HEK293T (cell line): Measurements from ENCODE around the gene SLC25A38.
A peak's percentile ranks its signal among the peaks of the same experiment; 100 is the strongest.

ENCODE experiments used
- CTCF ChIA-PET: fragments of 350-600 bp; formaldehyde crosslinking; extraction: SDS; loops from one replicate; lab custom pipeline; 2021; ENCODE audit warnings: antibody characterized with exemption, inconsistent platforms; lab: Yijun Ruan, JAX
- POLR2A ChIA-PET: fragments of 350-600 bp; formaldehyde crosslinking; extraction: SDS; loops from one replicate; lab custom pipeline; 2020; ENCODE audit warnings: antibody characterized with exemption, inconsistent platforms; lab: Yijun Ruan, JAX
- DNase-seq: peaks from one replicate; pipeline ENCODE4 v3.0.0; 2012; ENCODE audit warnings: mixed read lengths; ENCODE audit errors: extremely low spot score
- ARNT ChIP-seq: fragments of 450-650 bp; IDR thresholded peaks from 2 replicates; pipeline ENCODE4 v1.6.1; 2017; ENCODE audit warnings: mild to moderate bottlenecking
- BHLHE40 ChIP-seq: fragments of 450-650 bp; IDR thresholded peaks from 2 replicates; pipeline ENCODE4 v1.6.1; 2016; ENCODE audit warnings: mild to moderate bottlenecking, moderate library complexity, borderline replicate concordance
- CTBP1 ChIP-seq: fragments of 450-650 bp; IDR thresholded peaks from 2 replicates; pipeline ENCODE4 v1.6.1; 2016; ENCODE audit warnings: borderline replicate concordance
- ELF4 ChIP-seq: fragments of 450-650 bp; IDR thresholded peaks from 2 replicates; pipeline ENCODE4 v1.6.1; 2017; ENCODE audit warnings: antibody characterized with exemption
- FOXA1 ChIP-seq: fragments of 450-650 bp; IDR thresholded peaks from 2 replicates; pipeline ENCODE4 v1.6.1; 2016; ENCODE audit warnings: mild to moderate bottlenecking
- FOXK2 ChIP-seq: fragments of 450-650 bp; IDR thresholded peaks from 2 replicates; pipeline ENCODE4 v1.6.1; 2016; ENCODE audit warnings: mild to moderate bottlenecking
- FOXM1 ChIP-seq: fragments of 450-650 bp; IDR thresholded peaks from 2 replicates; pipeline ENCODE4 v1.6.1; 2017; ENCODE audit warnings: mild to moderate bottlenecking, borderline replicate concordance
- HDGF ChIP-seq: fragments of 450-650 bp; IDR thresholded peaks from 2 replicates; pipeline ENCODE4 v1.6.1; 2017; ENCODE audit warnings: antibody characterized with exemption, borderline replicate concordance
- L3MBTL2 ChIP-seq: fragments of 450-650 bp; conservative IDR thresholded peaks from 2 replicates; pipeline ENCODE4 v1.6.1; 2016; ENCODE audit warnings: mild to moderate bottlenecking
- LEF1 ChIP-seq: fragments of 450-650 bp; IDR thresholded peaks from 2 replicates; pipeline ENCODE4 v1.6.1; 2017; ENCODE audit warnings: mild to moderate bottlenecking, borderline replicate concordance
- NFRKB ChIP-seq: fragments of 450-650 bp; IDR thresholded peaks from 2 replicates; pipeline ENCODE4 v1.6.1; 2016; ENCODE audit warnings: mild to moderate bottlenecking, moderate library complexity
- PKNOX1 ChIP-seq: fragments of 450-650 bp; IDR thresholded peaks from 2 replicates; pipeline ENCODE4 v1.6.1; 2016
- SP1 ChIP-seq: fragments of 450-650 bp; IDR thresholded peaks from 2 replicates; pipeline ENCODE4 v1.6.1; 2017
- SUZ12 ChIP-seq: fragments of 450-650 bp; IDR thresholded peaks from 2 replicates; pipeline ENCODE4 v1.6.1; 2016; ENCODE audit warnings: mild to moderate bottlenecking
- TARDBP ChIP-seq: fragments of 450-650 bp; IDR thresholded peaks from 2 replicates; pipeline ENCODE4 v1.6.1; 2016
- ZNF384 ChIP-seq: fragments of 450-650 bp; IDR thresholded peaks from 2 replicates; pipeline ENCODE4 v1.6.1; 2016

SLC25A38 gene

GRCh38 chr3:39384665-39385000, 1.5 kb downstream of the SLC25A38 start:
- ChIA-PET CTCF (no interaction called here), POLR2A (interaction anchor here (0.7 to 1.0 kb wide), 2 partner anchors 22 to 42 kb away, joined by 3 to 6 read pairs; partner anchors contain the start of gene RPSA)
- no peak for TF ChIP-seq FOXM1
- TF ChIP-seq LEF1: no peak
- TF ChIP-seq TARDBP: no peak
- no peak for TF ChIP-seq SUZ12
- TF ChIP-seq ZNF384: peak; percentile 4; the same call in 1 of the 2 replicates
- TF ChIP-seq FOXK2: no peak
- DNase-seq: no peak

DNA sequence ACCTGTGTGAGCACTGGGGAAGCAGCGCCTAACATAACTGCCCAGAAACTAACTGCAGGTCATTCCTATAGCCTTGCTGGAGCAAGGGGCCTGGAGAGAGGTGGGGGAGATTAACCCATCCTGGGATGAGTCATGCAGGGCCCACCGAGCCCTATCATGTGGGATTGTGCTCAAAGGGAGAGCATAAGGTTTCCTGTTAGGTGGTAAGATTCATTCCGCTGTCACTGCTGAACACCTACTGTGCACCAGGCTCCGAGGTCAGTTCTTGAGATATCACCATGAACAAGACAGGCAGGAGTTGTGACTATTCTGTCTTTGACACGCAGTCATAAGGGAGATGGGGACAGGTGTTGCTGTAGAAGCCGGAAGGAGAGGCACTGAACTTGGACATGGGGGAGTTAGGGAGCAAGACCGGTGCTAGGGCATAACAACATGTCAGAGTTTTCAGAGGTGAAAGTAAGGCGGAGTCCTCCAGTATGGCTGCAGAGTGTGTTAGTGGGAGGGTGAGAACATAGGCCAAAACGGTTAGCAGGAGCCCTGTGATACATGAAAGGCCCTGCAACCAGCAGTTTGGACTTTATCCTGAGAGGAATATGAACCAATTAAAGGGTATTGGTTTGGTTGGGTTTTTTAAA, 2.4 kb downstream of the SLC25A38 start:
- CTCF ChIA-PET: interaction anchor here (0.7 kb wide), 1 partner anchor 14 kb away, joined by 3 read pairs; no protein-coding TSS in a partner anchor
- no peak for TF ChIP-seq ARNT
- no peak for TF ChIP-seq FOXK2
- TF ChIP-seq FOXA1: no peak
- no peak for TF ChIP-seq ZNF384
- no peak for TF ChIP-seq LEF1
- TF ChIP-seq PKNOX1: no peak
- no peak for DNase-seq
- POLR2A ChIA-PET: interaction anchor here (1.7 kb wide), 1 partner anchor 20 kb away, joined by 4 read pairs; no protein-coding TSS in a partner anchor

DNA sequence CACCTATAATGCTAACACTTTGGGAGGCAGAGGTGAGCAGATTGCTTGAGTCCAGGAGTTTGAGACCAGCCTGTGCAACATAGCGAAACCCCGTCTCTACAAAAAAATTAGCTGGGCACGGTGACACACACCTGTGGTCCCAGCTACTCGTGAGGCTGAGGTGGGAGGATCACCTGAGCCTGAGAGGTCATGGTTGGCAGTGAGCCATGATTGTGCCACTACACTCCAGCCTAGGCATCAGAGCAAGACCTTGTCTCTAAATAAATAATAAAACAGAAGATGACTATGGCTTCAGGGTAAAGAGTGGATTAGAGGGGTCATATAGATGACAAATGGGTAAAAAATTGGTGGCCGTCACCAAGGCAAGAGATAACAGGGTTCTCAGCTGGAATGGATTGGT, 3.1 kb downstream of the SLC25A38 start:
- CTCF ChIA-PET: no interaction called here

DNA sequence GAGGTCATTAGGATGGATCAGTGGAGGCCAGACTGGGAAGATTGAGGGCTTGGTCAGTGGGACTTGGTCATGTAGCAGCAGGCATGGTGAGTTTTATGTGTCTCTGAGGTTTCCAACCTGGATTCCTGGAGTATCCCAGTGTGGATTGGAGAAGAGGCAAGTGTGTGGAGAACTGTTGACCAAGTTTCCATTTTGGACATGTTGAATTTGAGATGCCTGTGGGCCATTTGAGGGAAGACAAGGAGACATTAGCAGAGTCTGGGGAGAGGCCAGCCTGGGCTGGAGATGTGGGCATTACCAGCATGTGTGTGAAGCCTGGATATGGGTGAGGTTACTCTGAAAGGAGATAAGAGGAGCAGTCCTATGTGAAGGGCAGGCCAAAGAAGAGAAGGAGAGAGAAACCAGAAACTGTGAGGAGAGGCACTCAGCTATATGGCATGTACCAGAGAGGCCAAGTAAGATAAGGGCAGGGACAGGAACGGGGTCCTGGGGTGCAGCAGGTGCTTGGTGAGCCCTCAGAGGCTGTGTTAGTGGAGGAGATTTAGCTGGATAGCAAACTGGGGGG, 4.3 kb downstream of the SLC25A38 start:
- ChIA-PET POLR2A (interaction anchor here (1.9 kb wide), 1 partner anchor 20 kb away, joined by 5 read pairs; no protein-coding TSS in a partner anchor), CTCF (no interaction called here)
- DNase-seq: no peak
- no peak for TF ChIP-seq L3MBTL2
- TF ChIP-seq FOXK2: no peak
- no peak for TF ChIP-seq HDGF
- no peak for TF ChIP-seq FOXA1
- TF ChIP-seq BHLHE40: no peak
- no peak for TF ChIP-seq ZNF384
- no peak for TF ChIP-seq ELF4
- TF ChIP-seq SUZ12: no peak
- TF ChIP-seq SP1: no peak
- TF ChIP-seq FOXM1: no peak
- TF ChIP-seq CTBP1: no peak
- no peak for TF ChIP-seq PKNOX1
- no peak for TF ChIP-seq ARNT
- no peak for TF ChIP-seq TARDBP
- no peak for TF ChIP-seq NFRKB
- no peak for TF ChIP-seq LEF1

More for the DNA sequence above, 3.1 kb downstream of the SLC25A38 start:
- TF ChIP-seq SUZ12: no peak
- TF ChIP-seq ELF4: no peak
- TF ChIP-seq FOXA1: no peak
- no peak for TF ChIP-seq CTBP1
- no peak for TF ChIP-seq ZNF384
- TF ChIP-seq ARNT: no peak
- no peak for TF ChIP-seq PKNOX1
- no peak for TF ChIP-seq SP1
- TF ChIP-seq L3MBTL2: no peak
- DNase-seq: no peak
- POLR2A ChIA-PET: interaction anchor here (1.7 to 1.9 kb wide), 2 partner anchors 19 to 21 kb away, joined by 4 to 5 read pairs; no protein-coding TSS in a partner anchor

DNA sequence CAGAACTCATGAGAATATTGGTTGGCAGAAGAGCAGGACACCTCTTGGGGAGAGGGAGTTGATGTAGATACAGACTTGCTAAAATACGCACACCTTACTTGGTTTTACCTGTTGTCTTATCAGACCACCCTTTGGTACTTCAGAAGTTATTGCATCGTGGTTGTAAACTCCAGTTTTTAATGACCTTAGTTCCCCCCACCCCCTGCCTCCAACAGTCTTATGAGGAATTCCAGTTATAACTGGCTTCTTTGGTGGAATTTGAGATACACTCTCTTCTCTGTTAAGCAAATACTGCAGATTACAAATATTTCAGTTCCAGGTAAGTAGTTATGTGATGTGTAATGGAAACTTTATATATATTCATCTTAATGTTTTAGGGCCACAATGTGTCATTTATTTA, 5.0 kb downstream of the SLC25A38 start:
- no peak for DNase-seq
- TF ChIP-seq FOXK2: no peak
- TF ChIP-seq CTBP1: no peak
- no peak for TF ChIP-seq FOXM1
- TF ChIP-seq BHLHE40: no peak
- POLR2A ChIA-PET: no interaction called here
- CTCF ChIA-PET: no interaction called here

GRCh38 chr3:39388741-39389248, 5.6 kb downstream of the SLC25A38 start:
- DNase-seq: no peak
- ChIA-PET CTCF (no interaction called here), POLR2A (no interaction called here)
- TF ChIP-seq L3MBTL2 (no peak), FOXA1 (no peak), ARNT (no peak), ZNF384 (no peak), SP1 (no peak), TARDBP (no peak), BHLHE40 (no peak), FOXK2 (no peak), FOXM1 (no peak), CTBP1 (no peak), ELF4 (no peak), HDGF (no peak), NFRKB (no peak)

DNA sequence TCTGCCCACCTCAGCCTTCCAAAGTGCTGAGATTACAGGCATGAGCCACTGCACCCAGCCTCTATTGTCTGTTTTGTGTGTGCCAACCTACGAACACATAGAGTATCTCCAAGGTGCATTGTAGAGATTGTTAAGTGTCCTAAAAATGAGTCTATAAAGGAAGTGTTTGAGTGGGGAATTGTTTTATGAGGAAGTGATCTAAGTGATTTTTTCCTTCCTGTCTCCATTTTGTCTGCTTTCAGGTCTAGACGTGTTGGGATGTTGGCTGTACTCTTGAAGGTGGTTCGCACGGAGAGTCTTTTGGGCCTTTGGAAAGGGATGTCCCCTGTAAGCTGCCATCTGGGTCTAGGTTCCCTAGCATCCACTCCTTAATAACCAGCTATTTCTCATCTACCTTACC, 7.0 kb downstream of the SLC25A38 start:
- CTCF ChIA-PET: no interaction called here
- DNase-seq: no peak
- no peak for TF ChIP-seq LEF1
- no peak for TF ChIP-seq ELF4
- no peak for TF ChIP-seq FOXA1
- TF ChIP-seq FOXK2: no peak
- no peak for TF ChIP-seq ZNF384
- TF ChIP-seq BHLHE40: no peak
- TF ChIP-seq SP1: no peak
- TF ChIP-seq CTBP1: no peak
- no peak for TF ChIP-seq NFRKB
- TF ChIP-seq TARDBP: no peak
- POLR2A ChIA-PET: interaction anchor here (1.1 kb wide), 1 partner anchor 17 kb away, joined by 3 read pairs; the partner anchor contains the start of gene RPSA
